GM12878 (cell line): ENCODE measurements around the gene CXCL1.

Experiments
- CHD4 ChIP-seq: fragments of 200-600 bp; sonication (generic); IDR thresholded peaks from 2 replicates; pipeline ENCODE4 v1.6.1; 2016; ENCODE audit warnings: mild to moderate bottlenecking
- CTCF ChIP-seq, 3 experiments: IDR thresholded peaks in 2 of 3; conservative IDR thresholded peaks in 1 of 3; 2 replicates each; pipeline ENCODE4 v1.5.1; 2011; ENCODE audit warnings: low read depth in 3 of 3, low read length in 3 of 3, mild to moderate bottlenecking in 3 of 3, control low read depth in 2 of 3, moderate library complexity in 2 of 3, inconsistent platforms in 1 of 3, mixed read lengths in 1 of 3; ENCODE audit not compliant: control insufficient read depth in 2 of 3, insufficient read depth in 1 of 3; ENCODE audit errors: extremely low read depth in 1 of 3
- EZH2 ChIP-seq: IDR thresholded peaks from 2 replicates; pipeline ENCODE4 v1.6.1; 2012; ENCODE audit warnings: low read depth, mild to moderate bottlenecking, control low read depth, inconsistent platforms, low read length, borderline replicate concordance; ENCODE audit not compliant: control insufficient read depth
- JUND ChIP-seq: IDR thresholded peaks from 2 replicates; pipeline ENCODE4 v1.6.1; 2012; ENCODE audit warnings: low read depth, mild to moderate bottlenecking, low read length, improper control_type of control experiment, moderate library complexity
- NRF1 ChIP-seq: conservative IDR thresholded peaks from 2 replicates; pipeline ENCODE4 v1.6.1; 2011; ENCODE audit warnings: mild to moderate bottlenecking, low read depth, low read length, improper control_type of control experiment
- POLR2A ChIP-seq: IDR thresholded peaks from 2 replicates; pipeline ENCODE4 v1.6.1; 2011; ENCODE audit warnings: low read depth, mild to moderate bottlenecking, low read length
- PRDM15 ChIP-seq: fragments of 450-650 bp; formaldehyde crosslinking; IDR thresholded peaks from 2 replicates; pipeline ENCODE4 v1.4.0; 2020; ENCODE audit warnings: mild to moderate bottlenecking, moderate library complexity
- TF ChIP-seq, protein P1 (sequence below): IDR thresholded peaks from 2 replicates; pipeline ENCODE4 v1.6.1; 2011; ENCODE audit warnings: low read depth, mild to moderate bottlenecking, low read length, moderate library complexity, borderline replicate concordance; ENCODE audit errors: extremely low read depth
- TF ChIP-seq, protein P2 (sequence below): IDR thresholded peaks from 2 replicates; pipeline ENCODE4 v1.6.1; 2011; ENCODE audit warnings: low read depth, low read length, improper control_type of control experiment, borderline replicate concordance

- no peak for TF ChIP-seq CTCF (IDR thresholded peaks at IDR 0.05 in 2 of 3, conservative IDR thresholded peaks at IDR 0.05 in 1 of 3; ENCODE audit: control insufficient read depth in 2 of 3, extremely low read depth in 1 of 3, insufficient read depth in 1 of 3, low read depth in 3 of 3, low read length in 3 of 3)
- no peak for TF ChIP-seq POLR2A
- no peak for TF ChIP-seq EZH2
- no peak for TF ChIP-seq JUND
- no peak for TF ChIP-seq CHD4
- TF ChIP-seq, protein P1, sequence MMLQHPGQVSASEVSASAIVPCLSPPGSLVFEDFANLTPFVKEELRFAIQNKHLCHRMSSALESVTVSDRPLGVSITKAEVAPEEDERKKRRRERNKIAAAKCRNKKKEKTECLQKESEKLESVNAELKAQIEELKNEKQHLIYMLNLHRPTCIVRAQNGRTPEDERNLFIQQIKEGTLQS: no peak
- TF ChIP-seq PRDM15 (CRISPR knock-in tag): no peak
- no peak for TF ChIP-seq NRF1
- TF ChIP-seq, protein P2, sequence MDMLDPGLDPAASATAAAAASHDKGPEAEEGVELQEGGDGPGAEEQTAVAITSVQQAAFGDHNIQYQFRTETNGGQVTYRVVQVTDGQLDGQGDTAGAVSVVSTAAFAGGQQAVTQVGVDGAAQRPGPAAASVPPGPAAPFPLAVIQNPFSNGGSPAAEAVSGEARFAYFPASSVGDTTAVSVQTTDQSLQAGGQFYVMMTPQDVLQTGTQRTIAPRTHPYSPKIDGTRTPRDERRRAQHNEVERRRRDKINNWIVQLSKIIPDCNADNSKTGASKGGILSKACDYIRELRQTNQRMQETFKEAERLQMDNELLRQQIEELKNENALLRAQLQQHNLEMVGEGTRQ: no peak
Measured at GRCh38 chr4:73892966-73893365, 23.8 kb downstream of the CXCL1 start.
